ENCODE measurements around the gene CA10.

- TF ChIP-seq CTCF (IDR thresholded peaks at IDR 0.05; ENCODE audit: low read length), result no peak
- no peak for TF ChIP-seq EZH2 (IDR thresholded peaks at IDR 0.05; ENCODE audit: borderline replicate concordance, low read length)
Measured at GRCh38 chr17:51845776-51846175, 312.7 kb downstream of the CA10 start.
